ENCODE data around the gene KIF1A. TPM values are rescaled to one million over a fixed set of nuclear protein-coding genes. Genes with fewer than 3 reads are reported as not detected.
A peak's percentile ranks its signal among the peaks of the same experiment; 100 is the strongest.

Gene KIF1A
- total and polyA plus RNA-seq, 10 of the 15 experiments (the other 5 are each of a cell fraction or from before 2014, with no cell fraction given): 0.04 to 0.95 (median 0.06) TPM; not detected in 5

GRCh38 chr2:240795916-240796510 lies 24.0 kb downstream of the KIF1A start:
- no peak for TF ChIP-seq FOXK2 (IDR thresholded peaks at IDR 0.05)
- no peak for TF ChIP-seq ZSCAN29 (IDR thresholded peaks at IDR 0.05)
- TF ChIP-seq KLF5 (IDR thresholded peaks at IDR 0.05; ENCODE audit: partially characterized antibody): no peak
- 0 out of 2 replicates have a peak, but pooled peaks have one; percentile 20 for TF ChIP-seq NR2F1 (conservative IDR thresholded peaks at IDR 0.05)
- no peak for TF ChIP-seq SRF (IDR thresholded peaks at IDR 0.05; ENCODE audit: low read depth in 2 of 2, low read length in 2 of 2)
- FAIRE-seq: no peak
- H3K4me2 ChIP-seq (ENCODE audit: control insufficient read depth, insufficient read depth): no peak overlapping the region
- no peaks in the 10 kb centered on the region for H3K9me3 ChIP-seq (replicated peaks; ENCODE audit: control insufficient read depth, insufficient read depth, low read length)
- 0 out of 4 replicates have a peak, but pooled peaks cover 0 to 1% of the 10 kb centered on the region in 2 experiments for H3K27me3 ChIP-seq (replicated peaks in 1 of 2; ENCODE audit: control insufficient read depth in 2 of 2, insufficient read depth in 2 of 2, low read length in 1 of 2)
- H2AFZ ChIP-seq (ENCODE audit: control insufficient read depth, low read depth, low read length): no peak overlapping the region
- no peaks in the 10 kb centered on the region for H3K36me3 ChIP-seq (ENCODE audit: control insufficient read depth in 2 of 2, insufficient read depth in 2 of 2, low read length in 1 of 2)
- no peaks in the 10 kb centered on the region for H3K4me1 ChIP-seq (ENCODE audit: control insufficient read depth, insufficient read depth, low read length)
- no peak for ATAC-seq
- ChIA-PET CTCF (no interaction called here), SMC1A (ENCODE audit: uncharacterized antibody, unreplicated experiment) (no interaction called here), RAD21 (ENCODE audit: unreplicated experiment) (no interaction called here), POLR2A (no interaction called here)
- in situ Hi-C loops (cut with MboI) (no loop called here), intact Hi-C loops (cut with micrococcal nuclease; ENCODE audit: unreplicated experiment) (no loop called here)
- DNase-seq (ENCODE audit: low read depth, low spot score): no peak
- H3K9ac ChIP-seq (ENCODE audit: control insufficient read depth, insufficient read depth, low read length): no peak overlapping the region
- WGBS (ENCODE audit: insufficient coverage, insufficient replicate concordance, low lambda C conversion rate, missing lambda C conversion rate): 25% methylated on average over 21 of the region's 21 CpGs
- H4K20me1 ChIP-seq (ENCODE audit: control insufficient read depth, insufficient read depth): no peaks in the 10 kb centered on the region
- H3K4me3 ChIP-seq: no peak overlapping the region
- no peak overlapping the region for H3K27ac ChIP-seq (ENCODE audit: control insufficient read depth, insufficient read depth)
- no TSS peak for BruUV-seq (replicated peaks)
- H3K79me2 ChIP-seq (ENCODE audit: control insufficient read depth, insufficient read depth, low read length): no peaks in the 10 kb centered on the region

GRCh38 chr2:240795454-240795853 lies 24.6 kb downstream of the KIF1A start:
- Histone ChIP-seq H3K4me2 (ENCODE audit: control insufficient read depth, insufficient read depth) (no peak overlapping the region), H3K27ac (ENCODE audit: control insufficient read depth, insufficient read depth) (no peak overlapping the region), H3K4me1 (ENCODE audit: control insufficient read depth, insufficient read depth, low read length) (no peaks in the 10 kb centered on the region), H2AFZ (ENCODE audit: control insufficient read depth, low read depth, low read length) (no peak overlapping the region), H3K4me3 (no peak overlapping the region), H3K36me3 (ENCODE audit: control insufficient read depth in 2 of 2, insufficient read depth in 2 of 2, low read length in 1 of 2) (no peaks in the 10 kb centered on the region), H3K9me3 (replicated peaks; ENCODE audit: control insufficient read depth, insufficient read depth, low read length) (no peaks in the 10 kb centered on the region), H3K27me3 (replicated peaks in 1 of 2; ENCODE audit: control insufficient read depth in 2 of 2, insufficient read depth in 2 of 2, low read length in 1 of 2) (0 out of 4 replicates have a peak, but pooled peaks cover 0 to 1% of the 10 kb centered on the region in 2 experiments), H3K79me2 (ENCODE audit: control insufficient read depth, insufficient read depth, low read length) (no peaks in the 10 kb centered on the region), H4K20me1 (ENCODE audit: control insufficient read depth, insufficient read depth) (no peaks in the 10 kb centered on the region), H3K9ac (ENCODE audit: control insufficient read depth, insufficient read depth, low read length) (no peak overlapping the region)
- WGBS (ENCODE audit: insufficient coverage, insufficient replicate concordance, low lambda C conversion rate, missing lambda C conversion rate): 14% methylated on average over 11 of the region's 11 CpGs
- BruUV-seq (replicated peaks): no TSS peak
- no peak for DNase-seq (ENCODE audit: low read depth, low spot score)
- FAIRE-seq: no peak
- SMC1A ChIA-PET (ENCODE audit: uncharacterized antibody, unreplicated experiment): no interaction called here
- RAD21 ChIA-PET (ENCODE audit: unreplicated experiment): no interaction called here
- POLR2A ChIA-PET: no interaction called here
- CTCF ChIA-PET: no interaction called here
- ATAC-seq: no peak
- in situ Hi-C loops (cut with MboI): no loop called here
- intact Hi-C loops (cut with micrococcal nuclease; ENCODE audit: unreplicated experiment): no loop called here
- TF ChIP-seq PAX5 (IDR thresholded peaks at IDR 0.05; ENCODE audit: borderline replicate concordance, low read depth, low read length) (no peak), FOXK2 (IDR thresholded peaks at IDR 0.05) (no peak), KDM1A (IDR thresholded peaks at IDR 0.05; ENCODE audit: borderline replicate concordance) (no peak), BACH1 (IDR thresholded peaks at IDR 0.05; ENCODE audit: borderline replicate concordance) (no peak), RFX5 (IDR thresholded peaks at IDR 0.05; ENCODE audit: low read depth, low read length) (no peak), PAX8 (IDR thresholded peaks at IDR 0.05) (no peak), IRF4 (IDR thresholded peaks at IDR 0.05; ENCODE audit: low read depth, low read length) (no peak)
- TF ChIP-seq, protein P1, sequence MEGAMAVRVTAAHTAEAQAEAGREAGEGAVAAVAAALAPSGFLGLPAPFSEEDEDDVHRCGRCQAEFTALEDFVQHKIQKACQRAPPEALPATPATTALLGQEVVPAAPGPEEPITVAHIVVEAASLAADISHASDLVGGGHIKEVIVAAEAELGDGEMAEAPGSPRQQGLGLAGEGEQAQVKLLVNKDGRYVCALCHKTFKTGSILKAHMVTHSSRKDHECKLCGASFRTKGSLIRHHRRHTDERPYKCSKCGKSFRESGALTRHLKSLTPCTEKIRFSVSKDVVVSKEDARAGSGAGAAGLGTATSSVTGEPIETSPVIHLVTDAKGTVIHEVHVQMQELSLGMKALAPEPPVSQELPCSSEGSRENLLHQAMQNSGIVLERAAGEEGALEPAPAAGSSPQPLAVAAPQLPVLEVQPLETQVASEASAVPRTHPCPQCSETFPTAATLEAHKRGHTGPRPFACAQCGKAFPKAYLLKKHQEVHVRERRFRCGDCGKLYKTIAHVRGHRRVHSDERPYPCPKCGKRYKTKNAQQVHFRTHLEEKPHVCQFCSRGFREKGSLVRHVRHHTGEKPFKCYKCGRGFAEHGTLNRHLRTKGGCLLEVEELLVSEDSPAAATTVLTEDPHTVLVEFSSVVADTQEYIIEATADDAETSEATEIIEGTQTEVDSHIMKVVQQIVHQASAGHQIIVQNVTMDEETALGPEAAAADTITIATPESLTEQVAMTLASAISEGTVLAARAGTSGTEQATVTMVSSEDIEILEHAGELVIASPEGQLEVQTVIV (IDR thresholded peaks at IDR 0.05; ENCODE audit: borderline replicate concordance, partially characterized antibody): no peak
- TF ChIP-seq, protein P2, sequence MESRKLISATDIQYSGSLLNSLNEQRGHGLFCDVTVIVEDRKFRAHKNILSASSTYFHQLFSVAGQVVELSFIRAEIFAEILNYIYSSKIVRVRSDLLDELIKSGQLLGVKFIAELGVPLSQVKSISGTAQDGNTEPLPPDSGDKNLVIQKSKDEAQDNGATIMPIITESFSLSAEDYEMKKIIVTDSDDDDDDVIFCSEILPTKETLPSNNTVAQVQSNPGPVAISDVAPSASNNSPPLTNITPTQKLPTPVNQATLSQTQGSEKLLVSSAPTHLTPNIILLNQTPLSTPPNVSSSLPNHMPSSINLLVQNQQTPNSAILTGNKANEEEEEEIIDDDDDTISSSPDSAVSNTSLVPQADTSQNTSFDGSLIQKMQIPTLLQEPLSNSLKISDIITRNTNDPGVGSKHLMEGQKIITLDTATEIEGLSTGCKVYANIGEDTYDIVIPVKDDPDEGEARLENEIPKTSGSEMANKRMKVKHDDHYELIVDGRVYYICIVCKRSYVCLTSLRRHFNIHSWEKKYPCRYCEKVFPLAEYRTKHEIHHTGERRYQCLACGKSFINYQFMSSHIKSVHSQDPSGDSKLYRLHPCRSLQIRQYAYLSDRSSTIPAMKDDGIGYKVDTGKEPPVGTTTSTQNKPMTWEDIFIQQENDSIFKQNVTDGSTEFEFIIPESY (IDR thresholded peaks at IDR 0.05): no peak
